Central memory CD8-positive, alpha-beta T cell (primary cell): ENCODE results near the gene DSTYK.

Experiments used
- ATAC-seq: fragments of 150-1000 bp; cut with Tn5 transposase; replicated peaks from 2 replicates; pipeline ENCODE4 v1.10.0; 2022; ENCODE audit warnings: mild to moderate bottlenecking, moderate FRiP score, moderate number of reproducible peaks; ENCODE audit not compliant: poor library complexity, severe bottlenecking; ENCODE audit errors: extremely low read depth
- DNase-seq, 2 donors: peaks; one replicate each; pipeline ENCODE4 v3.0.0; 2021; ENCODE audit warnings: low spot score in 2 of 2
- H3K27ac Mint-ChIP-seq: one replicate; pipeline ENCODE4 v1.8.0; 2022; ENCODE audit warnings: low read depth, mild to moderate bottlenecking, moderate library complexity, mixed read lengths
- H3K27me3 Mint-ChIP-seq: one replicate; pipeline ENCODE4 v1.8.0; 2022; ENCODE audit warnings: mixed read lengths
- H3K36me3 Mint-ChIP-seq: one replicate; pipeline ENCODE4 v1.8.0; 2022; ENCODE audit warnings: mild to moderate bottlenecking, moderate library complexity, mixed read lengths; ENCODE audit not compliant: insufficient read depth
- H3K4me1 Mint-ChIP-seq: one replicate; pipeline ENCODE4 v1.8.0; 2022; ENCODE audit warnings: mixed read lengths
- H3K4me3 Mint-ChIP-seq: one replicate; pipeline ENCODE4 v1.8.0; 2022; ENCODE audit warnings: mild to moderate bottlenecking, moderate library complexity, mixed read lengths
- H3K9me3 Mint-ChIP-seq: one replicate; pipeline ENCODE4 v1.8.0; 2022; ENCODE audit warnings: mixed read lengths

Gene DSTYK

DNA sequence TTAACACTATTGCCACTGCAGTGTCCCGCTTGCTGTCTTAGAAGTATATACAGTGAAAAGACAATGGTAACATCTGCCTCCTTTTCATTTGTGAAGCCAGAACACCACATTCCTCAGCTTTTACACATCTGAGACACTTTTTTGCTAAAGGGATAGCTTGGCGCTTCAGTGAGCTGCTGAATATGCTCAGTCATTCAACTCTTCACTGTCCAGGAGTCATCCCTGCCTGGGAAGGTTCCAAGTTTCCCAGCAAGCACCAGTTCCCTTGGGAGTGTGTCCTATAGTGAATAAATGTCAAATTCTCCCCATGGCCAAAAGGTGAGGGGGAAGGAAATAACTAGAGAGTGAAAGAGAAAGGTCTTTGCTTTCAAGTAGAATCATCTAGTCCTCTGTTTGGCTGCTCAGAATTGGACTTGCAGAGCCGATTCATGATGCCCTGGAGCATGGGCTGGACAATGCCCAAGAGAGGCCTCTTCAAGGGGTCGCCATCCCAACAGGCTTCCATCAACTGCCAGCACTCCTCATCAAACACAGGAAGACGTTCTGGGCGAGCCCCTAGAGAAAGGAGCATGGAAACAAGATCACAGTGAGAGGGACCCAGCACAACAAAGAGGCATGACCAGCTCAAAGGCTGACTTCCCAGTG lies 64.2 kb downstream of the DSTYK start:
- Mint-ChIP-seq H3K4me1 (peaks cover 5% of the 10 kb centered on the region), H3K9me3 (no peaks in the 10 kb centered on the region), H3K27me3 (no peaks in the 10 kb centered on the region), H3K4me3 (no peak overlapping the region), H3K36me3 (peaks cover 20% of the 10 kb centered on the region), H3K27ac (peak overlapping the region; percentile 46)
- DNase-seq (no peak), ATAC-seq (no peak)

DNA sequence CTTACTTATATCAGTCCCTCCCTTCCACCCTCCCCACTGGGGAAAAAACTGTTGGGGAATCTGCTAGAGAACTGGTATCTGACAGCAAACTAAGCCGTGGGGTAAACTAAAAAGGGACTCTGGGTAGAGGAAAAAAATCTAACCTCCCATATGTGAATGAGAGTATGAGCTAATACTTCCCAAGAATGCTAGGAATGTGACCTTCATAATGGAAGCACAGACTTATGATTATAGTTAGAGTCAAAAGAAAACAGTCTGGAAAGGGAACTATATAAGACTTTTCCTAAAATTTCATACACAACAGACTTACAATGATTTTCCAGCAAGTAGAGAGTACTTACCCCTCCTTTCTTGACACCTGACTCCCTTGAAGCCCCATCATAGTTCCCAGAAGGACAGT lies 66.8 kb downstream of the DSTYK start:
- Mint-ChIP-seq H3K4me1 (peaks cover 13% of the 10 kb centered on the region), H3K4me3 (no peak overlapping the region), H3K36me3 (peaks cover 16% of the 10 kb centered on the region), H3K9me3 (no peaks in the 10 kb centered on the region), H3K27ac (no peak overlapping the region), H3K27me3 (no peaks in the 10 kb centered on the region)
- ATAC-seq = no peak
- no peak for DNase-seq

DNA sequence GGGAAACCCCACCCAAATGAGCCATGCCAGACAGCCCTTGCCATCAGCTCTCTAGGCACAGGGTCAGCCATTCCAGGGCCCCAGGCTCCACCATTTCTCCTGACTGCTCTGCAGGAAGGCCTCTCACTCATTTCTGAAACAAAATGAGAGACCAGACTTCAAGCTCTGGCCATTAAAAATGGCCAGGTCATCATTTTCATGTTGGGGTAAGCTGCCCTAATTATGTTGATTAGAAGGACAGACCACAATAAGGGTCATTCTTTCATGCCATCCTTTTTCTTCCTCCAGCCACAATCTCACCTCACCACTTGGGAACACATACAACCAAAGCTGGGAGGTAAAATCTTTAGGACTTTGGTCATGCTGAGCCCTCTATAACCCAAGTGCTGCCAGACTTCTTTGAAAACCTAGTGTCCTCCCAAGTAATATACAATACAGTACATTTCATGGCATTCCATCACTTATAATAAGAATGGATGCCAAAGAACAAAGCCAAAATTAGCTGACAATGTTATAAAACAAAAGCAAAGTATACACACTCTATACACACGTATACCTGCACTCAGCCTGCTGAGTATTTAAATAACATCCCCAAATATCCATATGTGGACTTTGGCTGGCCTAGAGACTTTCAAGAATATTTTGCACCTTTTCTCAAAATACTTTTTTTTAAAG lies 67.3 kb downstream of the DSTYK start:
- Mint-ChIP-seq H3K4me1 (peaks cover 13% of the 10 kb centered on the region), H3K4me3 (no peak overlapping the region), H3K27ac (no peak overlapping the region), H3K9me3 (no peaks in the 10 kb centered on the region), H3K27me3 (no peaks in the 10 kb centered on the region), H3K36me3 (peaks cover 12% of the 10 kb centered on the region)
- DNase-seq = no peak
- ATAC-seq = no peak

DNA sequence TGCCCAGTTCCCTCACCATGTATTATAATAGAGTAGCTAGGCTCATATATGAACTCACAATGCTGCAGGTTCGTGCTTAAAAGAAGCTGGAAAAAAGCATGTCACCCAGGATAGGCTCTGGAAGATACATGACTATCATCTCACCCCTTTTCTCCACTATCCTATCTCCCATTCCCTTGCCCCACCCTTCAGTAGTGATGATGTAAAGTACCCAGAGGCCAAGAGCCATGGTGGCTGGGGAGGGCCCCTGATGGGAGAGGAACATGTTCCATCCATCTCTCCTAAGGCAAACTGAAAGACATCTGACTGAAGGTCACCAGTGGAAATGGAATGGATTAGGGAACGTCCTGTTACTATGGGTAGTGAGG lies 69.4 kb downstream of the DSTYK start:
- no peak overlapping the region for H3K4me3 Mint-ChIP-seq
- no peaks in the 10 kb centered on the region for H3K27me3 Mint-ChIP-seq
- ATAC-seq (no peak), DNase-seq (no peak)
- H3K27ac Mint-ChIP-seq = no peak overlapping the region
- H3K36me3 Mint-ChIP-seq = peaks cover 6% of the 10 kb centered on the region
- no peaks in the 10 kb centered on the region for H3K9me3 Mint-ChIP-seq
- H3K4me1 Mint-ChIP-seq = peaks cover 13% of the 10 kb centered on the region

DNA sequence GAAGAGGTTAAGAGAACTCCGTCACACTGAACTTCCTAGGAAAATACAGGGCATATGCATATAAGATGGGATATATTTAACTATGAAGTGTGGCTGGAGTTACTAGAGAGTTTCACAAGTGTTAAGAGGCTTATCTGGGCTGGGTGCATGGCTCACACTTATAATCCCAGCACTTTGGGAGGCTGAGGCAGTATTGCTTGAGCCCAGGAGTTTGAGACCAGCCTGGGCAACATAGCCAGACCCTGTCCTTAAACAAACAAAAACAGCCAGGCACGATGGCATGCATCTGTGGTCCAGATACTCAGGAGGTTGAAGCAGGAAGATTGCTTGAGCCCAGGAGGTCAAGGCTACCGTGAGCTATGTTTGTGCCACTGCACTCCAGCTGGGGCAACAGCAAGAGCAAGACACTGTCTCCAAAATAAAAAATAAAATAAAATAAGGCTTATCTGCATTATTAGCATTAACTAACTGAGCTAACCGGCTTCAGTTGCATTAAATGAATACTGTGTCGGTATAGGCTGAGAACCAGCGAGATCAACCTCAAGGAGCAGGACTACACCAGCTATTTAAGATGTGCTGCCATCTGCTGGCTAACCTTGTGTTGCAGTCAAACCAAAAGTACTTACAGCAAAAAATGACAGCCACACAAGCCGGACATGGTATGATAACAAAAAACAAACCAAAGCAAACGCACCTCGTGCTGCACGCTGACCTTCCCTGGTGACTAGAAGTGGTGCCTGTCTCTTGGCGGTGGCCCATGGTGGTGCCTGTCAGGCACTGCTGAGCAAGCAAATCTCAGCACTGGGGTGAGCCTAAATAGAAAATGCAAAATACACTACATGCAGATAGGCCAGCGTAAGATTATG lies 70.0 kb downstream of the DSTYK start:
- no peaks in the 10 kb centered on the region for H3K9me3 Mint-ChIP-seq
- ATAC-seq (peak; percentile 82), DNase-seq (peak; percentile 56)
- H3K27me3 Mint-ChIP-seq = no peaks in the 10 kb centered on the region
- H3K36me3 Mint-ChIP-seq = peaks cover 2% of the 10 kb centered on the region
- H3K4me3 Mint-ChIP-seq = no peak overlapping the region
- peaks cover 13% of the 10 kb centered on the region for H3K4me1 Mint-ChIP-seq
- H3K27ac Mint-ChIP-seq = no peak overlapping the region

DNA sequence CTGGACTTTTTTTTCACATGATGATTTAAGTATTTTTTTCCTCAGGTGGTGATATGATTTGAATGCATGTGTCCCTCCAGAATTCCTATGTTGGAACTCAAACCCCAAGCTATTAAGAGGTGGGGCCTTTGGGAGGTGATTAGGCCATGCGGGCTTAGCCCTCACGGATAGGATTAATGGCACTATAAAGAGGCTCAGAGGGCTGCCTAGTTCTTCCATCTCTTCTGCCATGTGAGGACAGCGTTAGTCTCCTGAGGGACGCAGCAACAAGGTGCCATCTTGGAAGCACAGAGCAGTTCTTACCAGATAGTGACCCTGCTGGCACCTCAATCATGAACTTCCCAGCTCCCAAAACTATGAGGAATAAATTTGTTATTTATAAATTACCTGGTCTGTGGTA lies 71.4 kb downstream of the DSTYK start:
- Mint-ChIP-seq H3K9me3 (no peaks in the 10 kb centered on the region), H3K4me3 (no peak overlapping the region), H3K27me3 (no peaks in the 10 kb centered on the region), H3K36me3 (no peaks in the 10 kb centered on the region), H3K27ac (no peak overlapping the region), H3K4me1 (peaks cover 13% of the 10 kb centered on the region)
- ATAC-seq = no peak
- DNase-seq = no peak

DNA sequence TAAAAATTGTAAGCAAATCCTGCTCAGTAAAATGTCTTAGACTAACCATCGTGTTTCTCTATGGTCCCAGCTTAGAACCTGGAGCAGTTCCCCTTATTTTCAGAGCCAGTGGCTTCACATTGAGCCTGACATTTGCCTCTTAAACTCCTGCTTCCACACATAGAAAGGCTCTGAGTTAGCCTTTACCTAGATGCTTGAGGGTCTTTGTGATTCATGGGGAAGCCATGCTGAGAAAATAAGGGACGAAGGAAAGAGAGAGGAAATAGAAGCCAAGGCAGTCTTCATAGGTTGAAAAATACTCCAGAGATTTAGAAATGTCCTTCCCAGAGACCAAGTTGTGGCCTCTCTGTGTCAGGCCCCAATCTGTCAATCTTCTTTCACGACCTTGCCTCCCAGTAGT lies 73.6 kb downstream of the DSTYK start:
- Mint-ChIP-seq H3K4me3 (no peak overlapping the region), H3K36me3 (no peaks in the 10 kb centered on the region), H3K27me3 (no peaks in the 10 kb centered on the region), H3K4me1 (peaks cover 13% of the 10 kb centered on the region), H3K27ac (no peak overlapping the region), H3K9me3 (no peaks in the 10 kb centered on the region)
- ATAC-seq (no peak), DNase-seq (no peak)

DNA sequence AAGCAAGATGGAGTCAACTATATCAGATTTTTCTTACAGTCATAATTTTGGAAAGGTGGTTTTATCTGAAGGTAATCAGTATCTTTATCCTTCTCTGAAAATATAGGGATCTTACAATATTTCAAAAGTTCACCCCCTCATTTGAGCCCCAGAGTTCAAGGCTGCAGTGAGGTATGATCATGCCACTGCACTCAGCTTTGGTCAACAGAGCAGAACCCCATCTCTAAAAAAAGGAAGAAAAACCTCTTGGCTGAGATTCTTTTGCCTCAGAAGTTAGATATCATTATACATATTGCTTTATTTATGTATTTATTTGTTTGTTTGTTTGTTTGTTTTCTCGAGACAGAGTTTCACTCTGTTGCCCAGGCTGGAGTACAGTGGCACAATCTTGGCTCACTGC lies 78.2 kb downstream of the DSTYK start:
- no peak for ATAC-seq
- Mint-ChIP-seq H3K4me3 (no peak overlapping the region), H3K36me3 (no peaks in the 10 kb centered on the region), H3K27ac (no peak overlapping the region), H3K27me3 (no peaks in the 10 kb centered on the region), H3K9me3 (no peaks in the 10 kb centered on the region), H3K4me1 (no peaks in the 10 kb centered on the region)
- no peak for DNase-seq

DNA sequence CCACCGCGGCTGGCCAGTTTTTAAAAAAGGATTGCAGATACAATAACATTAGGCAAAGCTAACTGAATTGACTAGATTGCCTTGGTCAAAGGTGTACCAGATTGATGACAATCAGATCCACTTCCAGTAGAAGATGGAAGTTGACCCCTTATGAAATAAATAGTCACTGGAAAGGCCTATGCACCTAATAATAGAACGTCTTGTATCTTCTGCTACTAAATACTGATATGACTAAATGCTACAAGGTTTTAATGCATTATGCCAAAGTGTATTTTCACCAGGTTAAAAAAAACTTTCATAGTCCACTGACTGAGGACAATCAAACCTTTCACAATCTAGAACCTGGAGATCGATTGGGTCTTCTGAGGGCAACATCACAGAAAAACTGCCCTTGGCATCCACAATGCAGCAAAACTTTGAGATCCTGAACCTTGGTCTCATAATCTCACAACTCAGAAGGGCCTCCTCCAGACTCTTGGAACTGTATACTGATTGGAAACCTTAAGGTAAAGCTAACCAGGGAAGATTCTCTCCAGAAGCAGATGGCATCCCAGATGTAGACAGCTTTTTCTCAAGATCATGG lies 82.0 kb downstream of the DSTYK start:
- H3K27ac Mint-ChIP-seq = no peak overlapping the region
- H3K4me1 Mint-ChIP-seq = no peaks in the 10 kb centered on the region
- no peak overlapping the region for H3K4me3 Mint-ChIP-seq
- H3K27me3 Mint-ChIP-seq = no peaks in the 10 kb centered on the region
- no peak for DNase-seq
- peaks cover 2% of the 10 kb centered on the region for H3K36me3 Mint-ChIP-seq
- ATAC-seq = no peak
- no peaks in the 10 kb centered on the region for H3K9me3 Mint-ChIP-seq

DNA sequence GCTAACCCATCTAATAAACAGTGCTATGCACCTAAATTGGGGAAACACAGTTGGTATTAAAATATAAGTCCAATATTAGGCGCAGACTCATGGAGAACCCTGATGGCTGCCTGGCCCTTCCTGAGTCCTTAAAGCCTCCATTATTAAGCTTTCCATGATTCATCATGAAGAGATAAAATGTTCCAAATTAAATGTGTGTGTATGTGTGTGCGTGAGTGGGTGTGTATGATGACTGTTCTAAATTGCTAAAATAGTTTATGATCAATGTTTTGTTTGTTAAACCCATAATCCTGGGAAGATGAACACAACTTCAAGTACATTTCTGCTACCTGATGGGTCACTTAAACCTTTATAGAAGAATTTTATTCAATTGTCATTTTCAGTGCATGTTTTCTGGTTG lies 83.5 kb downstream of the DSTYK start:
- no peak for DNase-seq

DNA sequence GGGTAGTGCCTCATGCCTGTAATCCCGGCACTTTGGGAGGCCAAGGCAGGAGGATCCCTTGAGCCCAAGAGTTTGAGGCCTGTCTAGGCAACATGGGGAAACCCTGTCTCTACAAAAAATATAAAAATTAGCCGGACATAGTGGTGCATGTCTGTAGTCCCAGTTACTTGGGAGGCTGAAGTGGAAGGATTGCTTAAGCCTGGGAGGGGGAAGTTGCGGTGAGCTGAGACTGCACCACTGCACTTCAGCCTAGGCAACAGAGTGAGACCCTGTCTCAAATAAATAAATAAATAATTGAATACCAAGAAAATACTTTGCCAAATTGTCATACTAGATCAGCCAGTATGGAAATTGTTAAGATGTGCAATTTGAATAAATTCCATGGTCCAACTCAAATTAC lies 83.9 kb downstream of the DSTYK start:
- DNase-seq (no peak), ATAC-seq (no peak)
- Mint-ChIP-seq H3K4me1 (peaks cover under 1% of the 10 kb centered on the region), H3K36me3 (peaks cover 3% of the 10 kb centered on the region), H3K9me3 (no peaks in the 10 kb centered on the region), H3K27me3 (no peaks in the 10 kb centered on the region), H3K4me3 (no peak overlapping the region), H3K27ac (no peak overlapping the region)

More for the DNA sequence above, 83.5 kb downstream of the DSTYK start:
- ATAC-seq = no peak
- Mint-ChIP-seq H3K27me3 (no peaks in the 10 kb centered on the region), H3K4me3 (no peak overlapping the region), H3K4me1 (no peaks in the 10 kb centered on the region), H3K9me3 (no peaks in the 10 kb centered on the region), H3K27ac (no peak overlapping the region), H3K36me3 (peaks cover 2% of the 10 kb centered on the region)

DNA sequence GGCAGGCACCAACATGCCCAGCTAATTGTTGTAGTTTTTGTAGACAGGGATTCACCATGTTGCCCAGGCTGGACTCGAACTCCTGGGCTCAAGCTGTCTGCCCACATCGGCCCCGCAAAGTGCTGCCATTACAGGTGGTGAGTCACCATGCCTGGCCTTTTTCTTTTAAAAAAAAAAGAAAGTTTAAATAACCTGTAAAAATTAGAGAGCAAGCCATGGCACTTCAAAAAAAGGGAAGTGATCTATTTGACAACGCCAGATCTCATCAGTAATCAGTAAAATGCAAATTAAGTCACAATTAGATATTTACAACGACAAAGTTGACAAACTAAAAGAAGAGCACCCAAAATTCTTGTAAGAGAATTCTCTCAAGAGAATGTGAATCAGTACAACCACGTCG lies 86.8 kb downstream of the DSTYK start:
- no peaks in the 10 kb centered on the region for H3K27me3 Mint-ChIP-seq
- peaks cover 28% of the 10 kb centered on the region for H3K4me1 Mint-ChIP-seq
- H3K36me3 Mint-ChIP-seq = peaks cover 19% of the 10 kb centered on the region
- DNase-seq (no peak), ATAC-seq (no peak)
- no peak overlapping the region for H3K27ac Mint-ChIP-seq
- no peaks in the 10 kb centered on the region for H3K9me3 Mint-ChIP-seq
- H3K4me3 Mint-ChIP-seq = no peak overlapping the region
